Fibroblast of the aortic adventitia (primary cell): ENCODE measurements around the gene SH3D21. TPM values are rescaled to one million over a fixed set of nuclear protein-coding genes. Genes with fewer than 3 reads are reported as not detected.
A peak's percentile ranks its signal among the peaks of the same experiment; 100 is the strongest.

Source experiments
- DNase-seq: peaks from one replicate; pipeline ENCODE4 v3.0.0-alpha.2; 2010; ENCODE audit warnings: low read depth
- H3K4me3 ChIP-seq: 2 replicates; pipeline ENCODE4 v1.5.1; 2011; ENCODE audit warnings: low read depth, mild to moderate bottlenecking, control low read depth, low read length, moderate library complexity
- CTCF ChIP-seq: IDR thresholded peaks from 2 replicates; pipeline ENCODE4 v1.5.1; 2011; ENCODE audit warnings: mild to moderate bottlenecking, low read length, control low read depth, inconsistent platforms; ENCODE audit not compliant: insufficient read depth
- total RNA-seq: library from RNA; depleted of rRNA; stranded (reverse); fragments of >200 nt; gene quantifications from 2 replicates; pipeline ENCODE4 v1.2.3, GENCODE V29; 2012; ENCODE audit warnings: low replicate concordance

SH3D21 gene
- total RNA-seq, 1 donor, result 5.2 TPM

GRCh38 chr1:36285443-36286101, 20.6 kb upstream of the SH3D21 start:
- peak; percentile 95 for DNase-seq
- H3K4me3 ChIP-seq, result no peak overlapping the region
- peak; percentile 71 for TF ChIP-seq CTCF

- no peak for TF ChIP-seq CTCF
- DNase-seq, result no peak
- H3K4me3 ChIP-seq, result no peak overlapping the region
Measured at GRCh38 chr1:36286802-36287201, 19.4 kb upstream of the SH3D21 start.

GRCh38 chr1:36287595-36287994, 18.6 kb upstream of the SH3D21 start:
- no peak for DNase-seq
- no peak for TF ChIP-seq CTCF
- no peak overlapping the region for H3K4me3 ChIP-seq

GRCh38 chr1:36295390-36295789, 10.8 kb upstream of the SH3D21 start:
- DNase-seq, result no peak
- no peak overlapping the region for H3K4me3 ChIP-seq
- no peak for TF ChIP-seq CTCF

GRCh38 chr1:36297062-36297461, 9.1 kb upstream of the SH3D21 start:
- no peak for TF ChIP-seq CTCF
- no peak for DNase-seq
- no peak overlapping the region for H3K4me3 ChIP-seq

GRCh38 chr1:36298640-36299039, 7.5 kb upstream of the SH3D21 start:
- no peak overlapping the region for H3K4me3 ChIP-seq
- TF ChIP-seq CTCF, result no peak
- DNase-seq, result no peak

GRCh38 chr1:36300526-36300925, 5.6 kb upstream of the SH3D21 start:
- H3K4me3 ChIP-seq, result no peak overlapping the region
- no peak for TF ChIP-seq CTCF
- no peak for DNase-seq
